ENCODE data around the gene PRCP.

Gene PRCP

GRCh38 chr11:82791779-82792178 lies 108.5 kb downstream of the PRCP start:
- no peak for DNase-seq (ENCODE audit: low spot score)
- TF ChIP-seq, protein P1, sequence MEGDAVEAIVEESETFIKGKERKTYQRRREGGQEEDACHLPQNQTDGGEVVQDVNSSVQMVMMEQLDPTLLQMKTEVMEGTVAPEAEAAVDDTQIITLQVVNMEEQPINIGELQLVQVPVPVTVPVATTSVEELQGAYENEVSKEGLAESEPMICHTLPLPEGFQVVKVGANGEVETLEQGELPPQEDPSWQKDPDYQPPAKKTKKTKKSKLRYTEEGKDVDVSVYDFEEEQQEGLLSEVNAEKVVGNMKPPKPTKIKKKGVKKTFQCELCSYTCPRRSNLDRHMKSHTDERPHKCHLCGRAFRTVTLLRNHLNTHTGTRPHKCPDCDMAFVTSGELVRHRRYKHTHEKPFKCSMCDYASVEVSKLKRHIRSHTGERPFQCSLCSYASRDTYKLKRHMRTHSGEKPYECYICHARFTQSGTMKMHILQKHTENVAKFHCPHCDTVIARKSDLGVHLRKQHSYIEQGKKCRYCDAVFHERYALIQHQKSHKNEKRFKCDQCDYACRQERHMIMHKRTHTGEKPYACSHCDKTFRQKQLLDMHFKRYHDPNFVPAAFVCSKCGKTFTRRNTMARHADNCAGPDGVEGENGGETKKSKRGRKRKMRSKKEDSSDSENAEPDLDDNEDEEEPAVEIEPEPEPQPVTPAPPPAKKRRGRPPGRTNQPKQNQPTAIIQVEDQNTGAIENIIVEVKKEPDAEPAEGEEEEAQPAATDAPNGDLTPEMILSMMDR (IDR thresholded peaks at IDR 0.05; ENCODE audit: extremely low read depth, missing control alignments) = no peak

DNA sequence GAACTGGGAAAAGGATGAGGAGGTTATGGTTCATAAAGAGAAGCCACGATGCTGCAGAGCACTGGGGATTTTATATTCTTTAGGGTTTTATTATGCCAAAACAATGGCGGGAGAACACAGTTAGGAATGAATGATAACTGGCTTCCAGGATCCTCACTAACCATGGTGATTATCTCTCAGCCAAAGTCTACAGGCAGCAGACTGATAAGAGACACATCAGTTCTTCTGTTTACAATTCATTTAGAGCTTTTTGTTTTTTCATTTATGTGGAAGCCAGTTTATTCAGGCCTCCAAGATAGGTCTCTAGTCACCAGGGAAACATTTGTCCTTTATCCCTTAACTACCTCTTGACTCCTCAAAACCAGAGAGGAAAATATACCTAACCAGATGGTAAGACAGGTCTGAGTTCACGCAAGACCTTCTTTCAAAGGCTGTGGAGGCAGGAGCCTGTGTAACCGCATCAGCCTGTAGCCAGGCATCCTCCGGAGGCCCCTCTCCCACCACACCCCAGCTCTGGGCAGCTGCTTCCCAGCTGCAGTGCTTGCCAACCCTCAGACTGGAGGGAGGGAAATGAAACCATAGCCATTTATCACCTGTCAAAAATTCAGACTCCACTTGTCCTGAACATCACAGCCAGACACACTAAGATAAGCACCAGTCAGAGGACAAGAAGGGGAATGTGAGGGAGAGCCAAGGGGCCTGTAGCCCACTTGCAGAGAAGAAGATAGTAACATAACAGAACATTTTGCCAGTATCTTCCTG lies 109.3 kb downstream of the PRCP start:
- no peak for DNase-seq (ENCODE audit: low spot score)
- TF ChIP-seq, protein P1 (IDR thresholded peaks at IDR 0.05; ENCODE audit: extremely low read depth, missing control alignments) = no peak

DNA sequence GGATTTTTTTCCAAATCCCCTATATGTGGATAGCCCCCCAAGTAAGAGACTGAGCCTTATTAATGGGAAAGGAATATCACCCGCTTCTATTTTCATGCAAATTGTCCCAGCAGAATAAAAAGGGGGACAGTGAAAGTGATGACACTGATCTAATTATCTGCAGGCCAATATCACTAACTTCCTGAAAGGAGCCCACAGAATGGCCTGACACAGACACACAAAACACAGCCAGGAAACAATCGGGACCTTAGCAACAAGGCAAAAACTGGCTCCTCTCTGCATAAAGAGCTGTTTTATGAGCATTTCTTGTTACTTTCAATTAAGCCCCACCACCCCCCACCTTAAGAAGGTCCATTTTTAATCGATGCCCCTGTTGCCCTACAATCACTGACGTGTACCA lies 112.2 kb downstream of the PRCP start:
- DNase-seq (ENCODE audit: low spot score) = no peak
- TF ChIP-seq, protein P1 (IDR thresholded peaks at IDR 0.05; ENCODE audit: extremely low read depth, missing control alignments) = no peak

GRCh38 chr11:82786836-82787235 lies 113.4 kb downstream of the PRCP start:
- no peak for DNase-seq (ENCODE audit: low spot score)
- TF ChIP-seq, protein P1 (IDR thresholded peaks at IDR 0.05; ENCODE audit: extremely low read depth, missing control alignments) = no peak

- DNase-seq (ENCODE audit: low spot score) = no peak
- TF ChIP-seq, protein P1 (IDR thresholded peaks at IDR 0.05; ENCODE audit: extremely low read depth, missing control alignments) = no peak
Measured at GRCh38 chr11:82786001-82786400, 114.2 kb downstream of the PRCP start.

DNA sequence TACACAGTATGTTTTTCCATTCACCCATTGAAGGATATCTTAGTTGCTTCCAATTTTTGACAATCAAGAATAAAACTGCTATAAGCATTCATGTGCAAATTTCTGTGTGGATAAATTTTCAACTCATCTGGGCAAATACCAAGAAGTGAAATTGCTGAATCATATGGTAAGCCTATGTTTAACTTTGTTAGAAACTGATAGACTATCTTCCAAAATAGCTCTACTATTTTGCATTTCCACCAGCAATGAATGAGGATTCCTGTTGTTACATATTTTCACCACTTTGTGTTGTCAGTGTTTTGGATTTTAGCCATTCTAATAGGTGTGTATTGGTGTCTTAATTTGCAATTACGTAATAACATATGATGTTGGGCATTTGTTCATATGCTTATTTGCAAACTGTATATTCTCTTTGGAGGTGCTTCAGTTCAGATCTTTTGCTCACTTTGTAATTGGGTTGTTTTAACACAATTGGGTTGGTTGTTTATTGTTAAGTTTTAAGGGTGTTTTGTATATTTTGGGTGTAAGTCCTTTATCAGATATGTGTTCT lies 117.3 kb downstream of the PRCP start:
- no peak for DNase-seq (ENCODE audit: low spot score)
- TF ChIP-seq, protein P1 (IDR thresholded peaks at IDR 0.05; ENCODE audit: extremely low read depth, missing control alignments) = no peak

DNA sequence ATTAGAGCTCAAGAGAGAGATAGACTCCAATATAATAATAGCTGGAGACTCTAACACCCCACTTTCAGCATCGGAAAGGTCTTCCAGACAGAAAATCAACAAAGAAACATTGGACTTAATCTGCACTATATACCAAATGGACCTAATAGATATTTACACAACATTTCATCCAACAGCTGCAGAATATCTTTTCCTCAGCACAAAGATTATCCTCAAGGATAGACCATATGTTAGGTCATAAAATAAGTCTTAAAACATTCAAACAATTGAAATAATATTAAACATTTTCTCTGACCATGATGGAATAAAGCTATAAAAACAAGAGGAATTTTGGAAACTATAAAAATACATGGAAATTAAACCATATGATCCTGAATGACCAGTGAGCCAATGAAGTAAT lies 121.5 kb downstream of the PRCP start:
- DNase-seq (ENCODE audit: low spot score) = no peak
- TF ChIP-seq, protein P1 (IDR thresholded peaks at IDR 0.05; ENCODE audit: extremely low read depth, missing control alignments) = no peak

All from GM20000 (cell line).